Skin epidermis (tissue), 12 donors: ENCODE measurements around the gene OLFM1.
"Not testable (repeated sequence)": the region's sequence is repeated elsewhere in the genome, so short reads cannot be mapped to it uniquely, and the experiment has no call there.

Experiments
- H3K27ac ChIP-seq, 21 experiments: fragments of 200-600 bp; sonication (generic) in 11 of 21; one replicate each; pipeline ENCODE4 v1.5.0; 2020; ENCODE audit warnings: mild to moderate bottlenecking in 3 of 21, inconsistent platforms in 2 of 21, moderate library complexity in 2 of 21
- H3K4me3 ChIP-seq, 7 experiments: fragments of 200-600 bp; sonication (generic) in 2 of 7; one replicate each; pipeline ENCODE4 v1.5.0; 2020; ENCODE audit warnings: inconsistent platforms in 2 of 7, mild to moderate bottlenecking in 2 of 7, moderate library complexity in 1 of 7

OLFM1 gene

GRCh38 chr9:135101486-135101885 is 14.0 kb downstream of the OLFM1 start:
- Histone ChIP-seq H3K27ac (no peak overlapping the region), H3K4me3 (no peak overlapping the region)

- Histone ChIP-seq H3K4me3 (no peak overlapping the region), H3K27ac (no peak overlapping the region)
Observed at GRCh38 chr9:135101926-135102325, 14.5 kb downstream of the OLFM1 start.

GRCh38 chr9:135102331-135102730 is 14.9 kb downstream of the OLFM1 start:
- Histone ChIP-seq H3K27ac (no peak overlapping the region), H3K4me3 (no peak overlapping the region)

- H3K27ac ChIP-seq = no peak overlapping the region
- no peak overlapping the region for H3K4me3 ChIP-seq
Observed at GRCh38 chr9:135103001-135103446, 15.6 kb downstream of the OLFM1 start.

DNA sequence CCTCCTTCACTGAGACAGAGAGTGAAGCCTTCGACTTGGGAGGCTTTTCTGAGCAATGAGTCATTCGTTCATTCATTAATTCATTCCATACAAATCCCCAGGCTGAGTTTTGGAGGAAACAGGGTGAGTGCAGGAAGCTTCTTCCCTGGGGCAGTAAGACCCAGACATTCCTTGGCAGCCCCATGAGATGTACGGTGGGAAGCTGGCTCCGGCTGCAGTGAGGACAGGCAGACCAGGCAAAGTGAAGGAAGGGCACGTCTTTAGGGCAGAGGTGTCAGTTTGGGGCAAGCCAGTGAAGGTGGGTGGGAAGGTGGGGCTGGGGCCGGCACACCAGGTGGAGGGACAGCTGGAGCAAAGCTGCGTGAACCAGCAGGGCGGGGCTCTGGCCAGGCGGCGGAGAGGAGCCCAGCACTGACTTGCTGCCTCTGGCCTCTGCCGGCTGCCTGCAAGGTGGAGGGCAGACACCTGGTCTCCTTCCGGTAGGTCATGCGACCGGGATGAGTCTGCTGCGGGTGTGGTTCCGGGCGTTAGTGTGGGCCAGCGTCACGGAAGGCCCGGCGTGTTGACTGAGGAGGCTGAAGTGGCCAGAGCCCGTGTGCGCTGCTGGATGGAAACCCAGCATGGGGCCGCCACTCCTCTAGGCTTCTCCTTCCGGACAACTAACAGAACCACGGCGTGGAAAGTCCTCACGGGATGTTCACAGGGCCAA is 16.6 kb downstream of the OLFM1 start:
- Histone ChIP-seq H3K4me3 (no peak overlapping the region), H3K27ac (no peak overlapping the region)

DNA sequence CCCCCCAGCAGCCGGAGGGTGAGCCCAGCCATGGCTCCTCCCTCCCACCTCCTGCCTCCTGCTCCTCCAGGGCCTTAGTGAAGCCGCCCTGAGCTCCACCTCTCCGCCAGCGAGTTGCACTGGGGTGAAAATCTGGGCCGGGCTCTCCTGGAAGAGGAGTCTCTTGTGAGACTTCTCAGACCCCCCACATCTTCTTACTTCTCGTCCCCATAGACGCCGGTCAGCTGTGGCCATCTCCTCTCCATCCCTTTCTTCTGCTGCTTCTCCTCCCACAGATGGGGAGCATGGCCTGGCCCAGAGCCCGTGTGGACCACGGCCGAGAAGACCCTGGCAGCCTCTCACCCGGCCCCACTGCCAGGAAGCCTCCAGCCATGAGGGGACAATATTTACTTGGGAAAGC is 17.3 kb downstream of the OLFM1 start:
- H3K27ac ChIP-seq = no peak overlapping the region
- no peak overlapping the region for H3K4me3 ChIP-seq

- Histone ChIP-seq H3K4me3 (no peak overlapping the region), H3K27ac (no peak overlapping the region)
Observed at GRCh38 chr9:135105211-135105745, 17.8 kb downstream of the OLFM1 start.

DNA sequence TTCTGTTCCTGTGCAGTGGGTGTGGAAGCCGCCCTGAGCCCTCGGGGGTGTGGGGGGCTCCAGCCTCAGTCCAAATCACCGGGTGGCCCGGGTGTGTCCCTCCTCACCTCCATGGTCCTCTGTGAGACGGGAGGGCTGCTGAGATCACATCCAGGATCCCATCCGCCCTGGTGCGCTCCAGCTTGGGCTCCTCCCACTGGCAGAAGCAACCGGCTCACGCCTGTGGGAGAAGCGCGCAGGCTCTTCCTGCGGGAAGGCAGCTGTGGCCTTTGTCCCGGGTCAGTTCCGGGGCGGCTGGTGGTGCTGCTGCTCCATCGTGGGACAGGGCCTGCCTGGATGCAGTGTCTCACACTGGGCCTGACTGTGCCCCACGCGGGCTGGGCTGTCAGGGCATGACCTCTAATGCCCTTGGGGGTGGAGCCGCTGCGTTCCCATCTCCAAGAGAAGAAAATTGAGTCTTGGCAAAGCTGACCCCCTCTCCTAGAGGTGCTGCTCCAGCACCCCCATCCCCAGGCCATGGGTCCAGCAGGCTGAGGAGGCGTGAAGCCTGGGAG is 18.5 kb downstream of the OLFM1 start:
- H3K4me3 ChIP-seq = no peak overlapping the region
- no peak overlapping the region for H3K27ac ChIP-seq

DNA sequence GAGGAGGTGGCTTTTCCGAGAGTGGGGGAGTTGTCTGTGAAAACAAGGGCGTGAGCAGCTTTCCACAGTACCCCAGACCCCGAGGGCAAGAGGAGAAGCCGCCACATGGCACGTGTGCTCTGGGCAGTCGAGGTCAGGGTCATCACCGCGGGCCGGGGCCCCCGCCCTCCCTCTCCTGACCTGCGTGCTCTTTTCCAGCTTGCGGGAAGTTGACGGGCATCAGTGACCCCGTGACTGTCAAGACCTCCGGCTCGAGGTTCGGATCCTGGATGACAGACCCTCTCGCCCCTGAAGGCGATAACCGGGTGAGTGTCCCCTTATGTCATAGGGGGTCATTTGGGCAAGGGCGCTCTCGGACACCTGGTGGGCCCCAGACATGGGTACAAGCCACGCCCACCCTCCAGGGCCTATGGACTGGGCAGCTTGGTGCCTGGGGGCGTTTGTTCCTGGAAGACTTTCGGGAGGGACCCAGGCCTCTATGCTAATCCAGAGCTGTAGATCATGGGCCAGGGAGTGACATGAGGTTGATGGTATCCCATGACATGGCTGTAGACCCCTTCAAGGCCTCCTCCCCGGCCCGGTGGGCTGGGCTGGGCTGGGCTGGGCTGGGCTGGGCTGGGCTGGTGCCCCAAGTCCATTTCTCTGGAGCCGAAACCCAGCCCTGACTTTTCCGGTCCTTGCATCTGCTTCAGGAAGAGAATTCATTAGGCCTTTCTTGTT is 19.2 kb downstream of the OLFM1 start:
- Histone ChIP-seq H3K27ac (no peak overlapping the region), H3K4me3 (no peak overlapping the region)

GRCh38 chr9:135107581-135108235 is 20.2 kb downstream of the OLFM1 start:
- no peak overlapping the region for H3K27ac ChIP-seq
- H3K4me3 ChIP-seq = no peak overlapping the region

GRCh38 chr9:135108831-135109510 is 21.5 kb downstream of the OLFM1 start:
- no peak overlapping the region for H3K4me3 ChIP-seq
- no peak overlapping the region for H3K27ac ChIP-seq

- H3K27ac ChIP-seq = no peak overlapping the region
Observed at GRCh38 chr9:135109650-135110049, 22.2 kb downstream of the OLFM1 start.

GRCh38 chr9:135110416-135110815 is 22.9 kb downstream of the OLFM1 start:
- Histone ChIP-seq H3K4me3 (no peak overlapping the region), H3K27ac (no peak overlapping the region)

More at GRCh38 chr9:135109650-135110049, 22.2 kb downstream of the OLFM1 start:
- no peak overlapping the region for H3K4me3 ChIP-seq

- not testable (repeated sequence) for H3K4me3 ChIP-seq, H3K27ac ChIP-seq
Observed at GRCh38 chr9:135111600-135111999, 24.1 kb downstream of the OLFM1 start.

GRCh38 chr9:135116371-135116770 is 28.9 kb downstream of the OLFM1 start:
- H3K4me3 ChIP-seq = no peak overlapping the region
- no peak overlapping the region for H3K27ac ChIP-seq

DNA sequence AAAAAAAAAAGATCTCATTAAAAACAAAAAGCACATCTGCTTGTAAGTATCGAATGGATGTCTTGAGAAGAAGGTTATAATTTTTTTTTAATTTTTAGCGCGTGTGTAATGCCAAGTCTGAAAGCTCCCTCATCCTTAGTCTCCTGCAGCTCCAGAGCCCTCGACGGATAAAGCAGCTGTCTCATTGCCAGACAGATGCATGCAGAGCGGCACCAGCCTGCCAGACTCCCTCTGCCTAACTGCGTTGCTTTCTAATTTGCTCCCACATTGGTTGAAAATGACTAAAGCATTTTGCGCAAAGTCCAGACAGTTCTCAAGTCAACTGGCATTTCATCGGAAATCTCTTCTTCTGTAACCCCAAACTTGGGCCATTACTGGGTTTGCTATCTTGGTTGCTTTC is 29.4 kb downstream of the OLFM1 start:
- Histone ChIP-seq H3K4me3 (no peak overlapping the region), H3K27ac (no peak overlapping the region)

DNA sequence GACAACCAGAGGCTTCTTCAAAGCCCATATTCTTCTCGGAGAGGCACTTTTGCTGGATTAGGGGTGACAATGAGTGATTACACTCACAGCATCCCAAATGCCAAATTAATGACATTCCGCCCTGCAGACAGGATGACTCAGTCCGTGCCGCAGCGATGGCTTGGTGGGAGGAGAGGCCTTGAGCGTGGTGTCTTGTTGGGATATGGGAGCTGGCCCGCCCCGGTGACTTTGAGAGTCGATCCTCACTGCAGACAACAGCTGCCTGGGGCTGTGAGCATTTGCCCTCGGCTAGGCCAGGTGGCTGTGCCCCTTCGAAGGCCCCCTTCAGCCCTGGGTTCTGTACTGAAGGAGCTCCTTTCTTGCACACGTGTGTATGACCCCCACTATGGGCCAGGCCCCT is 29.8 kb downstream of the OLFM1 start:
- no peak overlapping the region for H3K27ac ChIP-seq
- H3K4me3 ChIP-seq = no peak overlapping the region

- Histone ChIP-seq H3K27ac (no peak overlapping the region), H3K4me3 (no peak overlapping the region)
Observed at GRCh38 chr9:135119496-135120064, 32.1 kb downstream of the OLFM1 start.

DNA sequence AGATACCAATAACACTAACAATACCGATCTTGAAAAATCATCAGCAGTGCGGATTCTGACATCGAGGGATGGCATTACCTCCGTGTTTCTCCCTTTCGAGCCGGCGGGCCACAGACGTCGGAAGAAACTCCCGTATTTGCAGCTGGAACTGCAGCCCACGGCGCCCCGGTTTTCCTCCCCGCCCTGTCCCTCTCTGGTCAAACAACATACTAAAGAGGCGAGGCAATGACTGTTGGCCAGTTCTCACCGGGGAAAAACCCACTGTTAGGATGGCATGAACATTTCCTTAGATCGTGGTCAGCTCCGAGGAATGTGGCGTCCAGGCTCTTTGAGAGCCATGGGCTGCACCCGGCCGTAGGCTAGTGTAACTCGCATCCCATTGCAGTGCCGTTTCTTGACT is 32.8 kb downstream of the OLFM1 start:
- Histone ChIP-seq H3K4me3 (no peak overlapping the region), H3K27ac (no peak overlapping the region)

GRCh38 chr9:135122316-135122715 is 34.8 kb downstream of the OLFM1 start:
- no peak overlapping the region for H3K4me3 ChIP-seq
- H3K27ac ChIP-seq = no peak overlapping the region
